Measurements from ENCODE around the gene RCVRN.

Gene RCVRN

GRCh38 chr17:9944704-9945103, 39.6 kb upstream of the RCVRN start:
- ATAC-seq (ENCODE audit: insufficient read depth, low read depth) (no peak), DNase-seq (no peak)
- Histone ChIP-seq H3K79me2 (ENCODE audit: insufficient read depth, low read length) (no peaks in the 10 kb centered on the region), H3K9ac (ENCODE audit: low read depth, low read length) (no peak overlapping the region), H2AFZ (ENCODE audit: low read depth, low read length) (no peak overlapping the region), H3K4me3 (ENCODE audit: low read depth in 1 of 2, low read length in 2 of 2) (no peak overlapping the region), H3K4me2 (ENCODE audit: insufficient read depth, low read length) (no peak overlapping the region), H4K20me1 (ENCODE audit: insufficient read depth, low read length) (no peaks in the 10 kb centered on the region), H3K9me3 (ENCODE audit: insufficient read depth, low read length, severe bottlenecking) (no peaks in the 10 kb centered on the region), H3K36me3 (ENCODE audit: insufficient read depth, low read length) (peaks cover 28% of the 10 kb centered on the region), H3K27ac (ENCODE audit: low read length) (no peak overlapping the region), H3K27me3 (ENCODE audit: insufficient read depth, low read length, poor library complexity) (no peaks in the 10 kb centered on the region), H3K4me1 (ENCODE audit: insufficient read depth, low read length) (no peaks in the 10 kb centered on the region)
- TF ChIP-seq CTCF (IDR thresholded peaks at IDR 0.05; ENCODE audit: borderline replicate concordance, extremely low read depth, low read length, poor library complexity, severe bottlenecking) (no peak), EZH2 (IDR thresholded peaks at IDR 0.05; ENCODE audit: borderline replicate concordance, low read depth, low read length, severe bottlenecking) (no peak)

DNA sequence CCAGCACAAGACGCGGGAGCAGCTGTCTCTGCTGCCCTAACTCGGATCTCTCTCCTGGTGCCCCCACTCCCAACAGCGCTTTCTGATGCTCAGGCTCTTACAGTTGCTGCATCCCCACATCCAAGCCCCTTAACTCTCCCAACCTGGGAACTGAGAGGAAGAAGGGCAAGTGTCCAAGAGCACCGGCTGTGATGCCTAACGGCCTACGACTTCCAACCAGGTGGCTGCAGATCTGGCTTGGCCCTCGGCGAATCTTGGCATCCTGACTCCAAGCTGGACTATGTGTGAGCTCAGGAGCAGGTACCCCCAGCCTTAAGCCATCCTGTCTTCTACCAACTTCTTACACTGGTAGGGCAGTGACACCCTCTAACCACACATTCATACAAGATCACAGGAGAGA, 38.3 kb upstream of the RCVRN start:
- ATAC-seq (ENCODE audit: insufficient read depth, low read depth) (no peak), DNase-seq (no peak)
- Histone ChIP-seq H4K20me1 (ENCODE audit: insufficient read depth, low read length) (no peaks in the 10 kb centered on the region), H3K36me3 (ENCODE audit: insufficient read depth, low read length) (peaks cover 37% of the 10 kb centered on the region), H2AFZ (ENCODE audit: low read depth, low read length) (no peak overlapping the region), H3K27me3 (ENCODE audit: insufficient read depth, low read length, poor library complexity) (no peaks in the 10 kb centered on the region), H3K27ac (ENCODE audit: low read length) (no peak overlapping the region), H3K4me2 (ENCODE audit: insufficient read depth, low read length) (no peak overlapping the region), H3K9ac (ENCODE audit: low read depth, low read length) (no peak overlapping the region), H3K4me3 (ENCODE audit: low read depth in 1 of 2, low read length in 2 of 2) (no peak overlapping the region), H3K9me3 (ENCODE audit: insufficient read depth, low read length, severe bottlenecking) (no peaks in the 10 kb centered on the region), H3K4me1 (ENCODE audit: insufficient read depth, low read length) (no peaks in the 10 kb centered on the region), H3K79me2 (ENCODE audit: insufficient read depth, low read length) (no peaks in the 10 kb centered on the region)
- TF ChIP-seq CTCF (IDR thresholded peaks at IDR 0.05; ENCODE audit: borderline replicate concordance, extremely low read depth, low read length, poor library complexity, severe bottlenecking): no peak

DNA sequence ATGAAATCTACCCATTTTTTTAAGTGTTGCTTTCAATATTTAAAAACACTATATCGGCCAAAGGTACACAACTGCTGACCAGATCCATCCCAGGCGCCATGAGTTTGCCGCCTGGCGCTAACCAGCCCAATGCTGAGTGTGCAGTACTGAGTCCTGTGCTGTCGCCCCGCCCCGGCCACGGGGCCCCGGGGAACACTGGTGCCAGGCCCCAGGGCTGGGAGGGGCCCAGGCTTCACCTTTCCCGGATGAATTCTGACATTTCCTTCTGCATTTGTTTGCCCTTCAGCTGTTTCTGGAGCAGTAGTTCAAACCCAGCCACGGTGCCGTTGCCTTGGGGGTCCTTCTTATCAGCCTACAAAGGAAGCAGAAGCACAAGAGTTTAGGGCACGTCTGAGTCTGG, 37.8 kb upstream of the RCVRN start:
- no peak overlapping the region for H3K4me2 ChIP-seq (ENCODE audit: insufficient read depth, low read length)
- TF ChIP-seq EZH2 (IDR thresholded peaks at IDR 0.05; ENCODE audit: borderline replicate concordance, low read depth, low read length, severe bottlenecking): no peak
- TF ChIP-seq CTCF (IDR thresholded peaks at IDR 0.05; ENCODE audit: borderline replicate concordance, extremely low read depth, low read length, poor library complexity, severe bottlenecking): no peak

GRCh38 chr17:9941305-9941704, 36.2 kb upstream of the RCVRN start:
- Histone ChIP-seq H3K4me3 (ENCODE audit: low read depth in 1 of 2, low read length in 2 of 2) (no peak overlapping the region), H2AFZ (ENCODE audit: low read depth, low read length) (no peak overlapping the region), H3K9ac (ENCODE audit: low read depth, low read length) (no peak overlapping the region), H3K4me2 (ENCODE audit: insufficient read depth, low read length) (no peak overlapping the region), H3K4me1 (ENCODE audit: insufficient read depth, low read length) (no peaks in the 10 kb centered on the region), H3K9me3 (ENCODE audit: insufficient read depth, low read length, severe bottlenecking) (no peaks in the 10 kb centered on the region), H3K36me3 (ENCODE audit: insufficient read depth, low read length) (peaks cover 37% of the 10 kb centered on the region), H3K27ac (ENCODE audit: low read length) (no peak overlapping the region), H3K79me2 (ENCODE audit: insufficient read depth, low read length) (no peaks in the 10 kb centered on the region), H4K20me1 (ENCODE audit: insufficient read depth, low read length) (no peaks in the 10 kb centered on the region), H3K27me3 (ENCODE audit: insufficient read depth, low read length, poor library complexity) (no peaks in the 10 kb centered on the region)
- DNase-seq (no peak), ATAC-seq (ENCODE audit: insufficient read depth, low read depth) (no peak)
- no peak for TF ChIP-seq EZH2 (IDR thresholded peaks at IDR 0.05; ENCODE audit: borderline replicate concordance, low read depth, low read length, severe bottlenecking)
- TF ChIP-seq CTCF (IDR thresholded peaks at IDR 0.05; ENCODE audit: borderline replicate concordance, extremely low read depth, low read length, poor library complexity, severe bottlenecking): no peak

More for the DNA sequence above, 37.8 kb upstream of the RCVRN start:
- Histone ChIP-seq H3K36me3 (ENCODE audit: insufficient read depth, low read length) (peaks cover 37% of the 10 kb centered on the region), H4K20me1 (ENCODE audit: insufficient read depth, low read length) (no peaks in the 10 kb centered on the region), H3K9ac (ENCODE audit: low read depth, low read length) (no peak overlapping the region), H3K27me3 (ENCODE audit: insufficient read depth, low read length, poor library complexity) (no peaks in the 10 kb centered on the region), H3K27ac (ENCODE audit: low read length) (no peak overlapping the region), H3K9me3 (ENCODE audit: insufficient read depth, low read length, severe bottlenecking) (no peaks in the 10 kb centered on the region), H3K79me2 (ENCODE audit: insufficient read depth, low read length) (no peaks in the 10 kb centered on the region), H2AFZ (ENCODE audit: low read depth, low read length) (no peak overlapping the region), H3K4me3 (ENCODE audit: low read depth in 1 of 2, low read length in 2 of 2) (no peak overlapping the region), H3K4me1 (ENCODE audit: insufficient read depth, low read length) (no peaks in the 10 kb centered on the region)
- DNase-seq (no peak), ATAC-seq (ENCODE audit: insufficient read depth, low read depth) (no peak)
